Esophagus muscularis mucosa (tissue), 4 donors: ENCODE results near the gene HES1. TPM values are rescaled to one million over a fixed set of nuclear protein-coding genes. Genes with fewer than 3 reads are reported as not detected.

Source experiments
- DNase-seq: peaks from one replicate; pipeline ENCODE4 v3.0.0-alpha.2; 2017; ENCODE audit errors: extremely low spot score
- H3K27ac ChIP-seq, 4 donors: fragments of 200-600 bp; sonication (generic); replicated peaks in 1 of 4; 1 replicate in 3 of 4; 2 replicates in 1 of 4; pipeline ENCODE4 v1.5.1; 2016 to 2019; ENCODE audit warnings: mild to moderate bottlenecking in 1 of 4
- H3K27me3 ChIP-seq, 4 donors: fragments of 200-600 bp; sonication (generic); one replicate each; pipeline versions ENCODE4 v1.5.1 to v1.6.0; 2016 to 2019
- H3K36me3 ChIP-seq, 4 donors: fragments of 200-600 bp; sonication (generic); one replicate each; pipeline ENCODE4 v1.5.1; 2016 to 2019
- H3K4me1 ChIP-seq, 4 donors: fragments of 200-600 bp; sonication (generic); one replicate each; pipeline ENCODE4 v1.5.1; 2016 to 2019
- H3K4me3 ChIP-seq, 4 donors: fragments of 200-600 bp; sonication (generic); 1 replicate in 2 of 4; 2 replicates in 2 of 4; pipeline ENCODE4 v1.5.1; 2016 to 2019; ENCODE audit warnings: mild to moderate bottlenecking in 4 of 4, moderate library complexity in 1 of 4
- H3K9me3 ChIP-seq, 4 donors: fragments of 200-600 bp; sonication (generic); 1 replicate in 3 of 4; 2 replicates in 1 of 4; pipeline ENCODE4 v1.5.1; 2016 to 2019
- CTCF ChIP-seq, 3 experiments: fragments of 200-600 bp in 2 of 3; fragments of 450-650 bp in 1 of 3; sonication (generic) in 2 of 3; IDR thresholded peaks; one replicate each; pipeline ENCODE4 v1.5.1; 2017 to 2019; ENCODE audit warnings: antibody characterized with exemption in 3 of 3, mild to moderate bottlenecking in 2 of 3, moderate library complexity in 1 of 3
- EP300 ChIP-seq: sonication (generic); formaldehyde crosslinking; IDR thresholded peaks from one replicate; pipeline ENCODE4 v1.6.1; 2017; ENCODE audit warnings: antibody characterized with exemption
- POLR2A ChIP-seq: fragments of 450-650 bp; IDR thresholded peaks from one replicate; pipeline ENCODE4 v1.6.1; 2017; ENCODE audit warnings: antibody characterized with exemption, moderate library complexity, mild to moderate bottlenecking, low read depth
- POLR2AphosphoS5 ChIP-seq, 2 donors: sonication (generic); formaldehyde crosslinking; IDR thresholded peaks; one replicate each; pipeline ENCODE4 v1.6.1; 2017; ENCODE audit warnings: antibody characterized with exemption in 2 of 2
- WGBS: methylation state at CpG from one replicate; pipeline ENCODE4 v1.1.5; 2018; 5-methylcytosine and 5-hydroxymethylcytosine counted together
- intact Hi-C: fragments of 100-400 bp; cut with DNase I; formaldehyde crosslinking; loops from one replicate; pipeline ENCODE4 v1.15.1; 2023
- total RNA-seq, 4 donors: library from RNA; depleted of rRNA; stranded (reverse); fragments of >200 nt; gene quantifications; one replicate each; pipeline versions ENCODE4 v1.1.0 to v1.2.1, GENCODE V29; 2016

The HES1 gene
- total RNA-seq, 4 donors from 2014 or later = 12.0 to 32.3 (median 26.9) TPM

DNA sequence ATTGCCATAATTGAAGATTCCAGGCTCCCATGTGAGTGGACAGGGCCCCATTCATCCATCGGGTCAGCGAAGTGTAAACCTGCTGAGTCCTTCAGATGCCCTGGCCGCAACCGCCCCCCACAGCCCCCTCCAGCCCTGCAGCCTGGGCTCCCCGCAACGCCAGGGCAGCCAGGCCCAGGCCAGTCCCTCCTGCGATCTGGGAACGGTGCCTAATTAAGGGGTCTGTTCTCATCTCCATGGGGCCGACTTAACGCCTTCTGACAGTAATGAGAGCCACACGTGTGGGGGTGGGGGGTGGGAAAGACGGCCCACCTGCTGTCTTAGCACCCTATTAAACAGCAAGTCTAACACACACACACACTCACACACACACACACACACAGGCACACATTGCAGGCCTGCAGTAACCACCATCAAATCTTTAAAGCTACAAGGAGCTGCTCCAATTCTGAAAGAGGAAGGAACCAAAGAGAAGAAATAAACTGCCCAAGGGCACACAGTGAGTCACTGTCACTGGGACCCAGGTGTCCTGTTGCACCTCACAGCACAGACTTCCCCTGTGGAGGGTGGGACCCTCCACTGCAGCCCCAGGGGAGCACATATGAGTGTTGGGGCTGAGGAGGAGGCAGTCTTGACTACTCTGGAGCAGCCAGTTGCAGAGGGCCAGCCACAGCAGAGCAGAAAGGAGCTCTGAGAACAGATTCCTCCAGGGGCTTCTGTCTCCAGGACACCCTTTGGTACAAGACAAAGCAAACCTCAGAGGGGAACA is 31.8 kb upstream of the HES1 start:
- TF ChIP-seq POLR2A = no peak
- no peak for TF ChIP-seq EP300
- no peak for TF ChIP-seq CTCF (IDR thresholded peaks at IDR 0.05)
- TF ChIP-seq POLR2AphosphoS5 (IDR thresholded peaks at IDR 0.05) = no peak
- no peaks in the 10 kb centered on the region for H3K9me3 ChIP-seq
- no peaks in the 10 kb centered on the region for H3K36me3 ChIP-seq
- no peak for DNase-seq
- H3K4me3 ChIP-seq = no peak overlapping the region
- no peaks in the 10 kb centered on the region for H3K4me1 ChIP-seq
- intact Hi-C loops = no loop called here
- H3K27ac ChIP-seq = no peak overlapping the region
- H3K27me3 ChIP-seq = no peaks in the 10 kb centered on the region
- WGBS = 71% methylated on average over 9 of the region's 12 CpGs

DNA sequence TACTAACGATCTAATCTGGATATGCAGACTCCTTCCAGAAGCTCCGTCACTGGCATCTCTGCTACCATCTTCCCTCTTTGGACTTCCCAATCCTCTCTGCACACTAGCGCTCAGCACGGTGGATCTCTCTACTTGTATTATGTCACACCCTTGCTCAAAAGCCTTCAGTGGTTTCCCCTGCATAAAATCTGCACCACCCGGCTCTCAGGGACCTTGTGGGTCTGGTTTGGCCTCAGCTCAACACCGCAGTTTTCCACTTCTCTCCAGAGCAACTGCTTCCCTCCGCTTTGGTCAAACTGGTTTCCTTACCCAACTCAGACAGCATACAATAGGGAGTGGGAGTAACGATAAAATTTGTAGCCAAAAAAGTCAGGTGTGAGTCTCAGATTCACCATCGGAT is 30.7 kb upstream of the HES1 start:
- Histone ChIP-seq H3K9me3 (no peaks in the 10 kb centered on the region), H3K36me3 (no peaks in the 10 kb centered on the region), H3K4me3 (no peak overlapping the region), H3K4me1 (no peaks in the 10 kb centered on the region), H3K27ac (no peak overlapping the region), H3K27me3 (no peaks in the 10 kb centered on the region)
- intact Hi-C loops = no loop called here
- WGBS = 93% methylated on average over 9 of the region's 9 CpGs
- no peak for TF ChIP-seq EP300
- no peak for TF ChIP-seq POLR2AphosphoS5 (IDR thresholded peaks at IDR 0.05)
- no peak for TF ChIP-seq CTCF (IDR thresholded peaks at IDR 0.05)
- TF ChIP-seq POLR2A = no peak
- DNase-seq = no peak

- no peak for DNase-seq
- no peak for TF ChIP-seq POLR2A
- TF ChIP-seq EP300 = no peak
- no peak for TF ChIP-seq POLR2AphosphoS5 (IDR thresholded peaks at IDR 0.05)
- no peak for TF ChIP-seq CTCF (IDR thresholded peaks at IDR 0.05)
- intact Hi-C loops = no loop called here
- no peak overlapping the region for H3K4me3 ChIP-seq
- no peaks in the 10 kb centered on the region for H3K36me3 ChIP-seq
- no peaks in the 10 kb centered on the region for H3K4me1 ChIP-seq
- WGBS = 100% methylated on average over 1 of the region's 1 CpG
- no peaks in the 10 kb centered on the region for H3K9me3 ChIP-seq
- H3K27me3 ChIP-seq = no peaks in the 10 kb centered on the region
- H3K27ac ChIP-seq = no peak overlapping the region
Measured at GRCh38 chr3:194107107-194107506, 28.8 kb upstream of the HES1 start.

- no peak for DNase-seq
- H3K27me3 ChIP-seq = no peaks in the 10 kb centered on the region
- no peak for TF ChIP-seq POLR2AphosphoS5 (IDR thresholded peaks at IDR 0.05)
- no peak for TF ChIP-seq CTCF (IDR thresholded peaks at IDR 0.05)
- TF ChIP-seq POLR2A = no peak
- H3K4me3 ChIP-seq = no peak overlapping the region
- intact Hi-C loops = no loop called here
- peaks cover 0 to 6% (median 5%) of the 10 kb centered on the region in 4 donors for H3K4me1 ChIP-seq
- no peaks in the 10 kb centered on the region for H3K36me3 ChIP-seq
- no peaks in the 10 kb centered on the region for H3K9me3 ChIP-seq
- H3K27ac ChIP-seq = no peak overlapping the region
- 95% methylated on average over 3 of the region's 3 CpGs for WGBS
Measured at GRCh38 chr3:194109192-194109863, 26.6 kb upstream of the HES1 start.
